DMS79 treated with DMSO at 0.1 percent for 48 hours (cell line): Measurements from ENCODE around the gene PAM.
A peak's percentile ranks its signal among the peaks of the same experiment; 100 is the strongest.

Experiments used
- DNase-seq: peaks from one replicate; lab custom pipeline; 2025; lab: John Stamatoyannopoulos, UW

Gene PAM

GRCh38 chr5:102813740-102814139, 58.6 kb downstream of the PAM start:
- no peak for DNase-seq

DNA sequence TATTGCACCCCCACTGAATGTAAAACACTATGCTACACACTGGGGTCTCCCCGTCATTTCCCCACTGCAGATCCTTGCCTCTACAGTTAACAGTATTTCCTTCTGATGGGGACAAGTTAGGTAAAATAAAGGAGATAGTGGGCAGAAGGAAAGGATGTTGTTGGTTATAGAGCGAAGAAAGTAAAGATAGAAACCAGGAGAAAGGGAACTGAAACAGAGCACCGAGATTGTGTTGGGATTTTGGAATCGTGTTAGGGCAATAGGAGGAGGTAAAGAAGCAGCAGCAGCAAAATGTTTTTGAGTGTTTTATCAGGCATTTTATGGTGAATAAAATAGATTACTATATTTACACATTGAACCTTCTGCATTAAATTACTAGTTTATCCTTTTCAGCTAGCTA, 60.0 kb downstream of the PAM start:
- DNase-seq, result no peak

DNA sequence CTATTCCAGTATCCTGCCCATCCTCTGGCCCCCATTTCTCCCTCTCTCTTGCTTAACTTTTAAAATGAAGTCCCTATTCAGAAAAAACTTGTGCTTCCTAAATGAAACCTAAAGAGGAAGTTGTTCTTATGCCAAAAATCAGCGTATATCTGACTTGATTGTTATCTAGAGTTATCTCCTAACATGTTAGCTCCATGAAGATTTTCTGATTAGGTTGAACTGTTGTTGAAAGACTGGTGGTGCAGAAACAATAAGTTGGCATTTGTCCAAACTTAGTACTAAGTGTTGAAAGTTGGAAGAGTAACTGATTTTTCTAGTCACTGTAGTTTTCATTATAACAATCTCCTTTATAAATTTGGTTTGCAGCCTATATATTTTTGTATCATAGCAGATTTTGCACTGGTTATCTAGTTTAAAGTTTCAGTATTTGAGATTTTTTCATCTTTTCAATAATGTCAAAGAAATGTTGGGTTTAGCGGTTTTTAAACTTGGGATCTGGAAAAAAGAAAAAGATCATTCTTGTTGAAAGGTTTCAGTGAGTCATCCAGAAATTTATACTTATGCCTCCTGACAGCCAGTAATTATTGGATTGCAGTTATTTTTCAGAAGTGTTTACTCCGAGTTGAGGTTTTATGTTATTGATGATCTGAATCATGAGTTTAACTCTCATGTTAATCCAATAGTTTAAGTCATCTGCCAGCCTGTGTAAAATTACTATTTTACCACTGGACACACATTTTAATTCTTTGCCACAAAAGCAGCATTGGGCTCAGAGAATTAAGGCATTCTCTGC, 60.6 kb downstream of the PAM start:
- peak; percentile 32 for DNase-seq

DNA sequence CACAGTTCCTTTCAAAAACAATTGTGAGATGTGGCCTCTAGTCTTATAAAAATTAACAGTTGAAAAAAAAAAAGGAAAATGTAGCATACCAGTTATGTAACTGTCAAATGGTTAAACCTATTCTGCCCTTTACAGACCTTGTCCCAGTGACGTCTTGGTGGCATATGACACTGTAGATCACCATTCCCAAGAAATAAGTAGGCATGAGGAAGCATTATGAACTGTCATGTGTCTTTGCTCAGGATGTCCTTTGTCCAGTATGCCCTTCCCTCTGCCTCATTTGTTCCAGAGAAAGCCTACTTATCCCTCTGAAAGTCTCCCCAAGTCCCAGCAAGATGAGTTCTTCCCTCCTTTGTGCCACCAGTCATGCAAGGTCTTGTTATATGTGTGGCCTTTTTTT, 63.2 kb downstream of the PAM start:
- no peak for DNase-seq

DNA sequence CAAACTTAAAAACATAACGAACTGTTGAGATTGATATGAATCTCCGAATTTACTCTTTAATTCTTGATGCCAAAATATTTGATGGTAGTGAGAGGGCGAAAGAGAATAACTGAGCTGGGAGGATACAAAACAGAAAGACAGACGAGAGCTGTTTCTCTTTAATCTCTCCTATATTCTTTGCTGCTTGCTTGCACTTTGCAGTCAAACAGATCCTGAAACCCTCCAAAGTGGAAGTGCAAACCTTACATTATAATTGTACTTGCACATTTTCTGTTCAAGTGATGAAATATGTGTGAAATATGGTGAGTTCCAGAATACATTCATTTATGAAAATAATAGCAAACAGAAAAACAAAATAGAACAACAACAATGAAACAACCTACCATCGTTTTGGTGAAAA, 63.8 kb downstream of the PAM start:
- DNase-seq, result no peak

GRCh38 chr5:102819634-102820033, 64.5 kb downstream of the PAM start:
- DNase-seq, result no peak

DNA sequence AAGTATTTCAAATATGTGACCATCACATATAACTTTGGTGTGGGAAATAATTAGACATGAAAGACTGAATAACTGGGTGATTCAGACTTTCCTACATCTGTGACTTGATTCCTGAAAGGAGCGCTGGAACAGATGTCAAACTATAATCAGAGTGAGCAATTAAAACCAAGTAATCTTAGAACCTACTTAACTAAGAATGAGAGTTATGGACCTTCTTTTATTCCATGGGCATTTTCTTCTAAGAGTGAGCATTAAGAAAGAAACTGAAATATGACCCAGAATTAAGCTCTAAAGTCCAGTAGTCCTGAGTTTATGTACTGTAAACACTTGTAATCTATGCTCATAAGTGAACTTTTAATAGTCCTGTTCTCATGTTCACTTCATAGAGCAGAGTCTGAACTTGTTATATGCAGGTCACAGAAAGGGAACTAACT, 68.4 kb downstream of the PAM start:
- DNase-seq, result peak; percentile 57

- no peak for DNase-seq
Measured at GRCh38 chr5:102826629-102827028, 71.5 kb downstream of the PAM start.

DNA sequence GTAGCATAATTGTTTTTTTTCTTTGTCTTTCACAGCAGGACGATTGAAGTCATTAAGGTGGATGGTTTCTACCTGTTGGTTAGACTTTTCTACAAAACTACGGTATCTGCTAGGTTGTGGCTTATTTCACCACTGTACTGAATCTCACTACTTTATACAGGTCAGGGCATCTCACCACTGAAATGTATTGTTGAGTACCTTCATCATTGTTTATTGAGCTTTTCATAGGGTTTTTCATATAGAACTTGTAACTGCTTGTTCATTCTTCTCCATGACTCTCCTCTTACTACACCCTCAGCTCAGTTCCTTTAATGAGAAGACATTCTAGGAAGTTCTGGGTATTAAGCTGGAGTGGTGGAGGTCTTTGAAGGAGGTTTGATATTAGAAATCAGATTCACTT, 75.1 kb downstream of the PAM start:
- DNase-seq, result no peak

GRCh38 chr5:102832445-102832844, 77.3 kb downstream of the PAM start:
- DNase-seq, result no peak

DNA sequence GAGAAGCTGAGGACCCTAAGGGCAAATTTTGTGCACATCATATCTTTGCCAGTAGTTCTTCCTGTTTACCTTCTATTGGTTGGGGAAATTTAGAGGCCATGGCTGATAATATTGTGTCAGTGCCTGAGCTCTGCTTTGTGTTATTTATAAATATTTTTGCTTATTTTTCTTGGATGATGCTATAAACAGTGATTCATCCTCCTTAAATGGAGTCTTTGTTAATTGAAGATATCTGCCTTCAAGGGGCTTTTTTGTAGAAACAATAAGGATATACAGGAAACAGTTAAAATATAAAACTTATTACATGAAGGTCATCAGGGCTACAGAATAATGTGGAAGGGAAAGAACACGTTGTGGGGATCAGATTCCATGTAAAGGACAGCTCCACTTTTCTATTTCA, 78.0 kb downstream of the PAM start:
- DNase-seq, result no peak

- no peak for DNase-seq
Measured at GRCh38 chr5:102834438-102834964, 79.4 kb downstream of the PAM start.

GRCh38 chr5:102835717-102836116, 80.6 kb downstream of the PAM start:
- DNase-seq, result no peak

DNA sequence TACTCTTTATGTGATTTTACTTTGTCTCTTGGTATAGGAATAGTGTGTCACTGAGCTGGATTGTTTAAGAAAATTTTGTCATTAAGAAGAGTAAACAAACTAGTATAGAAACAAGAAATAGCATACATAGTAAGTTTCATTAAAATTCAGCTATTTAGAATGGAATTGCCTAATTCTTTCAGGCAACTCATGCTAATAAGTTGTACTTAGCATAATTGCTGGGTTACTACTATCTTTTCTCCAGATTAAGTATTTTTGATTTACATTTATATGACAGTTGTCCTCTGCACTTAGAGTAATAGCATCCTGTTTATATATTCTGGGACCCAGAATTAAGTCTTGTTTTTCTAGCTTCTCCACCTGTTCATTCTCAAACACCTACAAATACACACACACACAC, 85.9 kb downstream of the PAM start:
- no peak for DNase-seq

DNA sequence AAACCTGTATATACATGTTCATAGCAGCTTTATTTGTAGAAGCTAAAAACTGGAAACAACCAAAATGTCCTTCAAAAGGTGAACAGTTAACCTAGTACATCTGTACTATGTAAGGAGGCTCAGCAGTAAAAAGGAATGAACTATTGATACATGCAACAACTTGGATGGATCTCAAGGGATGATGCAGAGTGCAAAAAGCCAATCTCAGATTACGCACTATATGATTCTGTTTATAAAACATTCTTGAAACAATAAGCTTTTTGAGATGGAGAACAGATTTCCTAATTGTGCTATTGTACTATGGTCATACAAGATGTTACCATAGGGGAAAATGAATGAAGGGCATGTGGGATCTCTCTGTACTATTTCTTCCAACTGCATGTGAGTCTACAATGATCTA, 88.9 kb downstream of the PAM start:
- no peak for DNase-seq

- no peak for DNase-seq
Measured at GRCh38 chr5:102845041-102845440, 89.9 kb downstream of the PAM start.

- DNase-seq, result no peak
Measured at GRCh38 chr5:102850503-102850902, 95.4 kb downstream of the PAM start.

- no peak for DNase-seq
Measured at GRCh38 chr5:102853680-102854079, 98.6 kb downstream of the PAM start.

GRCh38 chr5:102855681-102856388, 100.7 kb downstream of the PAM start:
- no peak for DNase-seq

GRCh38 chr5:102856389-102856777, 101.3 kb downstream of the PAM start:
- no peak for DNase-seq

DNA sequence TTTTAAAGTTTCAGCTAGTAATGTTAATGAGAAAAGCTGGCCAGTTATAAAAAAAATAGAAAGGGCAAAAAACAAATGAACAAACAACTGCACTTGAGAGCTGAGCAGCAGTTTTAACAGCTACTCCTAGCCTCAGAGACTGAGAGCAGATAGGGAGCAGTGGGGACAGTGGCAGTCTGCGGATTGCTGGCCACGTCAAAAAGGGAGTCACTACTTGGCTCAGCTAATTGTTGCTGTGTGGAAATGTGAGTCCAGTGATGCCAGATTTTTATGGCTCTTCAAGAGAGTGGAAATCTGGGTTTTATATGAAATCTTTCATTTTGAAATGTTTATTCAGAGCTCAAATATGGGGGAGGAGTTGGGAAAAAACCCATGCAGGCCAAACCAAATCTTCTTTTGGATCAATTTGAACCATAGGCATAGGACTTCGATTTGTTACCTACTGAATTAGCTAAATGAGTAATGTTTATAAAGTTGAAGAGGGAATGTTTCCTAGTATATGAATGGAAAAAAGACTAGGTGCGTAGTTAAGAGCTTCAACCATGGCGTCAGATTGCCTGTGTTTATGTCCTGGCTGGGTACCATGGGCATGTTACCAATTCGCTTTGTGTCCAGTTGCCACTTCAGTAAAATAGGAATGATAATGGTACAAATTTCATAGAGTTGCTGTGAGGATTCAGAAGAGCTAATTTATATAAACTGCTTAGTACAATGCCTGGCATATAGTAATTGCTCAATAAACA, 102.1 kb downstream of the PAM start:
- no peak for DNase-seq

DNA sequence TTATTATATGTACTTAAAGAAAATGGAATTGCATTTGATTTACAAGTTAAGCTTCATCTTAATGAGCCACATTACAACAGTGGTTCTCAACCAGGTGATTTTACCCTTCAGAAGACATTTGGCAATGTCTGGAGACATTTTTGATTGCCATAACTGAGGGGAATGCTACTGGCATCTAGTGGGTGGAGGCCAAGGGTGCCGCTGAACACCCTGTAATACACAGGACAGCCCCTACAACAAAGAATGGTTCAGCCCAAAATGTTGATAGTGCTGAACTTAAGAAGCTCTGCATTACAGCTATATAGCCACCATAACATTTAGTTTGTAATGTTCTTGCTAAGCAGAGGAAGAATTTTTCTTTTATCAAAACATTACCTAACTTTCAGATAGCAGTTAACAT, 103.1 kb downstream of the PAM start:
- DNase-seq, result no peak

DNA sequence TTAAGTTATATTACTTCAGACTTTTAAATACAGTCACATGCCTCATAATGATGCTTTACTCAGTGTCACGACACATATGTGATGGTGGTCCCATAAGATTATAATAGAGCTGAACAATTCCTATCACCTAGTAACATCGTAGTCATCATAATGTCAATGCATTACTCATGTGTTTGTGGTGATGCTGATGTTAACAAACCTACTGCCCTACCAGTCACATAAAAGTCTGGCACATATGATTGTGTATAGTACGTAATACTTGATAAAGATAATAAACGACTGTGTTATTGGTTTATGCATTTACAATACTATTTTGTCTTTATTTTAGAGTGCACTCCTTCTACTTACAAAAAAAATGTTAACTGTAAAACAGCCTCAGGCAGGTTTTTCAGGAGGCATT, 103.7 kb downstream of the PAM start:
- DNase-seq, result no peak
